Measurements from ENCODE around the gene PLA2G10.

GRCh38 chr16:14632693-14633569, 61.2 kb downstream of the PLA2G10 start, which contains the start of gene BFAR:
- TF ChIP-seq ZNF577 (CRISPR knock-in tag; IDR thresholded peaks at IDR 0.05; ENCODE audit: borderline replicate concordance, low read depth): no peak
- TF ChIP-seq ZBTB44 (CRISPR knock-in tag; IDR thresholded peaks at IDR 0.05): peak; percentile 33
- no peak; a peak in 1 of 4 replicates for TF ChIP-seq MAFK (conservative IDR thresholded peaks at IDR 0.05 in 1 of 2, IDR thresholded peaks at IDR 0.05 in 1 of 2; ENCODE audit: low read length in 2 of 2)
- TF ChIP-seq CENPX (CRISPR knock-in tag; IDR thresholded peaks at IDR 0.05): no peak
- peak; percentile 74 for TF ChIP-seq CREB1 (IDR thresholded peaks at IDR 0.05)
- peak; percentile 79 for TF ChIP-seq CREB1 (CRISPR knock-in tag; IDR thresholded peaks at IDR 0.05)
- peak; percentile 100 for TF ChIP-seq POLR2AphosphoS5 (IDR thresholded peaks at IDR 0.05; ENCODE audit: low read depth, low read length)

All from HepG2 (cell line).